ENCODE results near the gene POLA2.

DNA sequence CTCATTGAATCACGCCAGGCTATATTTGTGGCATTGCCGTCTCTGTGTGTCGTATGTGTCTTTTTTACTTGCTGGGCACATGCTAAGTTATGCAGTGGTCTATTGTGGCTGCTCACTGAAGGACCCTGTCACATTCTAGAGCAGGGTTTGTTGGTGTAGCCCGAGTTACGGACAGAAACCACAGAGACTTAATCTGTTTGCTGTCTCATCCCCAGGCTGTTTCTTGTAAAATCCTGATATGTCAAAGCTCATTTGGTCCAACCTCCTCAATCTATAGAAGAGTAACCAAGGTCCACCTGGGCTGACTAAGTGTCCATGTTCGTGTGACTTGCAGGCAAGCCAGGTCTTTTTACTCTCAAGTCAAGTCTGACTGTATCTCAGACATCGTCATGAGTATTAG, 76.9 kb downstream of the POLA2 start:
- no peak for TF ChIP-seq POLR2A (IDR thresholded peaks at IDR 0.05)
- TF ChIP-seq, protein P1, sequence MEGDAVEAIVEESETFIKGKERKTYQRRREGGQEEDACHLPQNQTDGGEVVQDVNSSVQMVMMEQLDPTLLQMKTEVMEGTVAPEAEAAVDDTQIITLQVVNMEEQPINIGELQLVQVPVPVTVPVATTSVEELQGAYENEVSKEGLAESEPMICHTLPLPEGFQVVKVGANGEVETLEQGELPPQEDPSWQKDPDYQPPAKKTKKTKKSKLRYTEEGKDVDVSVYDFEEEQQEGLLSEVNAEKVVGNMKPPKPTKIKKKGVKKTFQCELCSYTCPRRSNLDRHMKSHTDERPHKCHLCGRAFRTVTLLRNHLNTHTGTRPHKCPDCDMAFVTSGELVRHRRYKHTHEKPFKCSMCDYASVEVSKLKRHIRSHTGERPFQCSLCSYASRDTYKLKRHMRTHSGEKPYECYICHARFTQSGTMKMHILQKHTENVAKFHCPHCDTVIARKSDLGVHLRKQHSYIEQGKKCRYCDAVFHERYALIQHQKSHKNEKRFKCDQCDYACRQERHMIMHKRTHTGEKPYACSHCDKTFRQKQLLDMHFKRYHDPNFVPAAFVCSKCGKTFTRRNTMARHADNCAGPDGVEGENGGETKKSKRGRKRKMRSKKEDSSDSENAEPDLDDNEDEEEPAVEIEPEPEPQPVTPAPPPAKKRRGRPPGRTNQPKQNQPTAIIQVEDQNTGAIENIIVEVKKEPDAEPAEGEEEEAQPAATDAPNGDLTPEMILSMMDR (IDR thresholded peaks at IDR 0.05) = no peak

All from testis (tissue), 2 donors.